SU-DHL-6 (cell line): ENCODE measurements around the gene PGRMC1.

Source experiments
- H2AFZ ChIP-seq: fragments of 200-600 bp; sonication (generic); 2 replicates; pipeline ENCODE4 v1.6.1; 2014; ENCODE audit warnings: low read depth, mild to moderate bottlenecking, moderate library complexity, mixed read lengths, antibody characterized with exemption, low read length; ENCODE audit not compliant: severe bottlenecking
- H3F3A ChIP-seq: fragments of 200-600 bp; shearing (Covaris generic); 2 replicates; pipeline ENCODE4 v1.6.0; 2016; ENCODE audit warnings: antibody characterized with exemption, mild to moderate bottlenecking; ENCODE audit not compliant: insufficient read depth
- H3K27ac ChIP-seq: fragments of 200-600 bp; sonication (generic); 2 replicates; pipeline ENCODE4 v1.5.1; 2016; ENCODE audit warnings: low read depth, mild to moderate bottlenecking, low read length, moderate library complexity, mixed read lengths
- H3K27me3 ChIP-seq: fragments of 200-600 bp; sonication (generic), shearing (Covaris generic); 2 replicates; pipeline ENCODE4 v1.6.0; 2014; ENCODE audit warnings: mild to moderate bottlenecking, low read length
- H3K36me3 ChIP-seq: fragments of 200-600 bp; sonication (generic); 2 replicates; pipeline ENCODE4 v1.6.1; 2014; ENCODE audit warnings: mild to moderate bottlenecking, low read length, mixed read lengths
- H3K4me2 ChIP-seq: fragments of 300-600, 200-600 bp; shearing (Covaris generic), sonication (generic); 2 replicates; pipeline ENCODE4 v1.6.0; 2014; ENCODE audit warnings: low read length, low read depth, mild to moderate bottlenecking; ENCODE audit not compliant: poor library complexity, severe bottlenecking
- H3K4me3 ChIP-seq: fragments of 200-600 bp; sonication (generic); 2 replicates; pipeline ENCODE4 v1.5.1; 2014; ENCODE audit warnings: antibody characterized with exemption, low read length, mild to moderate bottlenecking, mixed read lengths; ENCODE audit not compliant: insufficient read depth, poor library complexity, severe bottlenecking
- H3K79me2 ChIP-seq: fragments of 200-600 bp; sonication (generic); 2 replicates; pipeline ENCODE4 v1.6.1; 2014; ENCODE audit warnings: mild to moderate bottlenecking, low read length, moderate library complexity; ENCODE audit not compliant: insufficient read depth
- H3K9ac ChIP-seq: fragments of 200-600 bp; sonication (generic); 2 replicates; pipeline ENCODE4 v1.7.0; 2014; ENCODE audit warnings: mild to moderate bottlenecking, low read length
- H3K9me2 ChIP-seq: fragments of 200-600 bp; sonication (generic); replicated peaks from 2 replicates; pipeline ENCODE4 v1.6.1; 2014; ENCODE audit warnings: low read length; ENCODE audit not compliant: insufficient read depth
- H3K9me3 ChIP-seq: fragments of 200-600 bp; sonication (generic); 2 replicates; pipeline ENCODE4 v1.6.1; 2014; ENCODE audit warnings: low read length, mixed read lengths; ENCODE audit not compliant: insufficient read depth
- H4K20me1 ChIP-seq: fragments of 200-600 bp; sonication (generic); 2 replicates; pipeline ENCODE4 v1.6.1; 2014; ENCODE audit warnings: low read depth, mild to moderate bottlenecking, antibody characterized with exemption, low read length, moderate library complexity, mixed read lengths
- CTCF ChIP-seq: fragments of 200-600 bp; sonication (generic); IDR thresholded peaks from one replicate; pipeline ENCODE4 v1.5.1; 2017; ENCODE audit warnings: antibody characterized with exemption, mild to moderate bottlenecking, low read length, moderate library complexity; ENCODE audit not compliant: insufficient read depth, poor library complexity, severe bottlenecking
- EZH2phosphoT487 ChIP-seq: fragments of 200-600 bp; sonication (generic), shearing (Covaris generic); conservative IDR thresholded peaks from 2 replicates; pipeline ENCODE4 v1.6.1; 2018; ENCODE audit warnings: mild to moderate bottlenecking, antibody characterized with exemption, low read length, moderate library complexity, mixed read lengths

PGRMC1 gene

GRCh38 chrX:119211649-119212014 lies 24.5 kb upstream of the PGRMC1 start:
- Histone ChIP-seq H3K27ac (no peak overlapping the region), H2AFZ (no peak overlapping the region), H3K9me2 (no peaks in the 10 kb centered on the region), H3K9ac (no peak overlapping the region), H3F3A (no peaks in the 10 kb centered on the region), H3K79me2 (no peaks in the 10 kb centered on the region), H3K4me2 (no peak overlapping the region), H4K20me1 (no peaks in the 10 kb centered on the region), H3K36me3 (no peaks in the 10 kb centered on the region), H3K9me3 (no peaks in the 10 kb centered on the region), H3K4me3 (no peak overlapping the region), H3K27me3 (no peaks in the 10 kb centered on the region)
- no peak for TF ChIP-seq EZH2phosphoT487
- TF ChIP-seq CTCF = no peak

GRCh38 chrX:119218198-119218597 lies 17.9 kb upstream of the PGRMC1 start:
- no peaks in the 10 kb centered on the region for H3K79me2 ChIP-seq
- no peaks in the 10 kb centered on the region for H3K9me2 ChIP-seq
- no peaks in the 10 kb centered on the region for H3F3A ChIP-seq
- no peak overlapping the region for H3K27ac ChIP-seq
- no peaks in the 10 kb centered on the region for H3K27me3 ChIP-seq
- no peak overlapping the region for H3K4me2 ChIP-seq
- TF ChIP-seq EZH2phosphoT487 (no peak), CTCF (no peak)
- H3K9ac ChIP-seq = no peak overlapping the region
- no peaks in the 10 kb centered on the region for H4K20me1 ChIP-seq
- H3K9me3 ChIP-seq = no peaks in the 10 kb centered on the region
- no peak overlapping the region for H2AFZ ChIP-seq
- no peak overlapping the region for H3K4me3 ChIP-seq
- no peaks in the 10 kb centered on the region for H3K36me3 ChIP-seq

DNA sequence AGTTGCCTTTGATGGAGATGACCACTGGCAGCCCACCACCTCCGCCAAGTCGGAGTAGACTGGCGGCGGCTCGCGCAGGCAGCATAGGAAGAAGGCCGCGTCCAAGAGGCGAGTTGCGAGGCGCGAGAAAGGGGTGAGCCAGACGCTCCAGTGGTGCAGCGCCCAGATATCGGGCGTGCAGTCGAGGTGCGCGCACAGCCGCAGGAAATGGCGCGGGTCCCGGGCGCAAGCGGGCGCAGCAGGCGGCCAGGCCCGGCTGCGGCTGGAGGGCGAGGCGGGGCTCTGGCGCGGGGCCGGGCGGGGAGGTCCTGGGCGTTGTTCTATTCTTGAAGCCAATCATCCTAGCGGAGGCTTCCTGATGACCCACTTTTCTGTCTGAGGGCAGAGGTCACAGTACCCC lies 13.2 kb upstream of the PGRMC1 start:
- no peaks in the 10 kb centered on the region for H3K9me3 ChIP-seq
- no peaks in the 10 kb centered on the region for H4K20me1 ChIP-seq
- H3K79me2 ChIP-seq = no peaks in the 10 kb centered on the region
- H3F3A ChIP-seq = no peaks in the 10 kb centered on the region
- H3K27ac ChIP-seq = no peak overlapping the region
- H3K9ac ChIP-seq = no peak overlapping the region
- H3K4me3 ChIP-seq = no peak overlapping the region
- no peak overlapping the region for H2AFZ ChIP-seq
- TF ChIP-seq EZH2phosphoT487 (no peak), CTCF (no peak)
- H3K27me3 ChIP-seq = no peaks in the 10 kb centered on the region
- no peaks in the 10 kb centered on the region for H3K9me2 ChIP-seq
- H3K36me3 ChIP-seq = no peaks in the 10 kb centered on the region
- H3K4me2 ChIP-seq = no peak overlapping the region

- H3K4me3 ChIP-seq = no peak overlapping the region
- no peak overlapping the region for H3K9ac ChIP-seq
- no peaks in the 10 kb centered on the region for H3K79me2 ChIP-seq
- no peak overlapping the region for H3K27ac ChIP-seq
- H3K9me2 ChIP-seq = no peaks in the 10 kb centered on the region
- H2AFZ ChIP-seq = no peak overlapping the region
- TF ChIP-seq CTCF (no peak), EZH2phosphoT487 (no peak)
- no peaks in the 10 kb centered on the region for H3F3A ChIP-seq
- H3K4me2 ChIP-seq = no peak overlapping the region
- H3K27me3 ChIP-seq = no peaks in the 10 kb centered on the region
- no peaks in the 10 kb centered on the region for H3K9me3 ChIP-seq
- no peaks in the 10 kb centered on the region for H4K20me1 ChIP-seq
- no peaks in the 10 kb centered on the region for H3K36me3 ChIP-seq
Observed at GRCh38 chrX:119223783-119224182, 12.3 kb upstream of the PGRMC1 start.
